Measurements from ENCODE around the gene CCDC91.

The CCDC91 gene

DNA sequence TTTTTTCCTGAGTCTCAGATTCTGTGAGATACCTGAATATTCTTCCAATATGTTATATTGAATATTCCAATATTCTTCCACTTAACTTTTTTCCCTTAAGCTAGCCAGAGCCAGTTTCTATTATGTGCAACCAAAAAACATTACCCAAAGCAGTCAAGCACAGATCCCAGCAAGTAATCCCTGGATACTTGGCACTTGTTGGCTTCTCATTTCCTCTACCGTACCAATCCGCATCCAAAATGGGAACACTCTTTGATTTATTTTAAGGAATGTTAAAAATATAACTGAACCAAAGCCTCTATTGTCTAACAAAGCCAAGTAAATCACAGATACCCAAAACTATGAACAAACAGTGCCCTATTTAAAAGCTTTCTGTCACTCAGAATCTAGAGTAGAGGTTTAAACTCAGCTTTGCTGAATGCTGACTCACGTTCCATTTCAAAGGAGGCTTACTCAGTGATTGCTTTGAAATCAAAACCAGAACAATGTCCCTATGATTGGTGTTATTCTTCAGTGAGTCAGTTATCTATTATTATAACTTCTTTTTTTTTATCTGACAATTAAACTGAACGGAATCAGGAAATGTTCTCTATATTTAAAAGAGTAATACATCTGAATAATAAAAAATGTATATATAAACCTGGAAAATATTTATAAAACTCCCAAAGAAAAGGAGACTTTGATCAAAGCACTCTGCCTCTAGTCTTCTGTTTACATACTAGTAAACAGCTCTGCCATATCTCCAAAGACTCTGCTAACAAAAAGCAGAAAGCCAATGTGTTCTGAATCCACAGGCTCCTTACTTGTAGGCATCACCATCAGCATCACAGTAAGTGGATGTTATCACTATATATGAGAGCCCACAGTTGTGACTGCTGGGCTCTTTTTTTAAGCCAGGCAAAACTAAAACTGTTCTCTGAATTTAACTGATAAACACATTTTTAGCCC, 360.8 kb downstream of the CCDC91 start:
- DNase-seq: no peak

DNA sequence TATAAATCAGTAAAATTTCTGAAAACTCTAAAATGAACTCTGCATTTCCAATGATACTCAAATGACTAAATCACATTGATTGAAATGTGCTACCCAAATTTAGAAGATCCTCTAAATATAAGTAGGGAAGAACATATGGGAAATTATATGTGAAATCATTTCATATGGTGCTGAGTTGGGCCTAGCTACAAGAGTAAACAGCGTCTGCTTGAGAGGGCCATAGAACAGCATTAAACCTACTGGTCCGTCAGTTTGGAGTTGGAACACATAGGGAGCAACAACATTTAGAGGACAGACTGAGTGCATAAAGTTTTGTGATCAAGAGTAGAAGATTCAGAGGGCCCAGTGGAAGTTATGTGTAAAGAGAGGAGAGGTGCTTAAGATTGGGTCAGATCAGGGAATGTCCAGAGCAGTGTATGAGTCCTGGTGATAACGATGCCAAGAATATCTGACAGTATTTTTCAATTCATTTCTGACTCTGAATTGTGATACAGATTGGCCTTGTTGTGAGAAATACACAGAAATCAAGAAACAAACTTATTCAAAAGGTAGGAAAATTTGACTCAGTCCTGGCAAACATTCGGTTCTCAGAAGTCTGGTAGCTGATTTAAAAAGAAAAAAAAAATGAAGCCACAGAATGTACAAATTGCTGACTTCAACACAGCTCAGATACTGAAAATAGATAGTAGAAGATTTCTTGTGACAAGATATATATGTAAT, 362.2 kb downstream of the CCDC91 start:
- no peak for DNase-seq

DNA sequence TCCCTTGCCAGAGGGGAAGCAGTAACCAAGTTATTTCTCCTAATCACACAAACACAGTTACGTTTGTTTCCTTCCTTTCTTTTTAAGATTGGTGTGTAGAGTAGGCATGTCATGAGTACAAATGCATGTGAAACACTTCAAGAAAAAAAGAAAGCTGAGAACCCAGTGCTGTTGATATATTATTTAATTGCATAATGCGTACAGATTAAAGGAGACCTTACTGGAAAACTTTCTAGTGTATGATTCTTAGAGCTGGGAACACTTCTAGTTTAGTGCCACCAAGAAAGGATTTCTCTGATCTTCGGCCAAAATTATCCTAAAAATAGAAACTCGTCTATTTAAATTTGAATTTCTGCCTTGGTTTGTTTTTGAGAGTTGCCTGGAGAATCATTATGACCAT, 365.5 kb downstream of the CCDC91 start:
- DNase-seq: no peak

DNA sequence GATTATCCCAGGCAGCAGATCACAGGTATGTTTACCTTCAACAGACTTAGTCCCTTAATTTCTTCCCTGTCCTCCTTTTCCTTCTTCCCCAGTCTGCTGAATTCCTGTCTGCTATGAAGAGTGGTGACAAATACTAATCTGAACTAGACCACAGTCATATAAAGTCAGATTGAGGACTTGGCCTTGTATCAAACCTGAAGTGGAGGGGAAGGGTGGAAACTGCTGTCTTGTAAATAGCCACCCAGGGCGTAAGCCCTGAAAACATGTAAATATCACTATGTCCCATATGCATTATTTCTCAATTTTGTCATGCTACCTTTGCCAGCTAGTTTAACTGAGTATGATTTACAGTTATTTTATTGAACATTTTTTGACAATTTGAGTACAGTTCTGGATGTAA, 368.0 kb downstream of the CCDC91 start:
- DNase-seq: no peak

DNA sequence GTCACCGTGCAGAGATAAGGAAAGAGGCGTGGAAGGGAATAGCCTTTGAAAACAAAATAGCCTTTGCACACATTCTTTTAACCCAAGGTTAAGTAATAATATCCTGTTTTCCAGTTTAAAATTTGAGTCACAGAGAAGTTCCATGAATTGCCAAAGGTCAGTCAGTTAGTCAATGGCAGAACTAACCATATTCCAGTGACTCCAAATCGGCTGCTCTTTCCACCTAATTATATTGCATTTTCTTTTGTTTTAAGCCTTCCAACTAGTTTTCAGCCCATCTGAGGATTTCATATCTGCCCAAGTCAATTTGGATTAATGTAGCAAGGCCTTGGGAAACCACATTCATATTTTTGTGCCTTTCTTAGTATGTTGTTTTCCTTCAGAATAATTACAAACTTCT, 373.0 kb downstream of the CCDC91 start:
- no peak for DNase-seq

DNA sequence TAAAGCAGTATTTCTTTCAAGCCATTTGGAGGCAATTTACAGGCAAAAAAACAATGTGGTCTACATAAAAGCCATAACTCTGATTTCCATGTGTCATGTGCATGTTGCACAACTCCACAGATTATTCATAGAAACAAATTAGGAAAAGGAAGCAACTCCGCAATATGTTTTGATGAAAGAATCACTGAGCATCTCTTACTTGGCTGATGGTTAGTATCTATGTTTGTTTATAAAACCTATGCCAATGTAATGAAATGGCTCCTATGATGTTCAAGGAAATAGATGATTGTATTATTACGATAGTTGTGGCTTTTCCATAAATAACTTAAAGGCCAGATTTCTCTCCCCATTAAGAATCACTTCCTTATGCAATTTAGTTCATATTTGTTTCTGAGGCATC, 373.7 kb downstream of the CCDC91 start:
- no peak for DNase-seq

DNA sequence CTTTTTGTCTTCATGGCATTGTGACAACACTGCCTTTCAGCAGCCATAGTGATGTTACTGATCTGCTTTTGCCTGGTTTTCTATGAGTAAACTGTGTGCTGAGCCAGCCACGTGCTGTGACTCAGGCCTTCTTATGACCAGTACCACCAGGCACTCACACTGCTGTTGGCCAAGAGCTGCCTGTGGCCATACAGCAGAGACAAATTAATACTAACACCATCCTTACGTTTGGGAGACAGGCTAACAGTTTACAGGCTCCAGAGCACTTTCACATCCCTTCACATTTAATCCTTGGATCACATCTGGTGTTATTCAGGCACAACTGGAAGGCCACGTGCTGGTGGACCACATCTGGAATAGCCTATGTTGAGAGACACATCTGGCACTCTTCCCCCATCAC, 377.9 kb downstream of the CCDC91 start:
- no peak for DNase-seq

DNA sequence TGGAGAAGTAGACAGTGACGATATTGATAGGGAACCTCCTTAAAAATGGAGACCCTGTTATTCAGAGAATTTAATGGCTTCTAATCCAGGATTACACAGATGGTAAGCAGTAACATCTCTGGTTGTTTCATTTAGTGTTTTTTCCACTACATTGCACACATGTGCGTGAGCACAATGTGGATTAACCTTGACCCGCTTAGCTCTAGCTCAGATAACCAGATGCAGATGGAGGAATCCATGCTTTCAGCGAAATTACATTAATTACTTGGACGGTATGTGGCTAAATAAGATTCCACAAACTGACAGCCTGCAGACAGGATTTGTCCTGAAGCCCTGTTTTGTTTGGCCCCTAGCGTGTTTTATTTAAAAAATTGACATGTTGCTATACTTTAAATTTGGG, 378.4 kb downstream of the CCDC91 start:
- no peak for DNase-seq

DNA sequence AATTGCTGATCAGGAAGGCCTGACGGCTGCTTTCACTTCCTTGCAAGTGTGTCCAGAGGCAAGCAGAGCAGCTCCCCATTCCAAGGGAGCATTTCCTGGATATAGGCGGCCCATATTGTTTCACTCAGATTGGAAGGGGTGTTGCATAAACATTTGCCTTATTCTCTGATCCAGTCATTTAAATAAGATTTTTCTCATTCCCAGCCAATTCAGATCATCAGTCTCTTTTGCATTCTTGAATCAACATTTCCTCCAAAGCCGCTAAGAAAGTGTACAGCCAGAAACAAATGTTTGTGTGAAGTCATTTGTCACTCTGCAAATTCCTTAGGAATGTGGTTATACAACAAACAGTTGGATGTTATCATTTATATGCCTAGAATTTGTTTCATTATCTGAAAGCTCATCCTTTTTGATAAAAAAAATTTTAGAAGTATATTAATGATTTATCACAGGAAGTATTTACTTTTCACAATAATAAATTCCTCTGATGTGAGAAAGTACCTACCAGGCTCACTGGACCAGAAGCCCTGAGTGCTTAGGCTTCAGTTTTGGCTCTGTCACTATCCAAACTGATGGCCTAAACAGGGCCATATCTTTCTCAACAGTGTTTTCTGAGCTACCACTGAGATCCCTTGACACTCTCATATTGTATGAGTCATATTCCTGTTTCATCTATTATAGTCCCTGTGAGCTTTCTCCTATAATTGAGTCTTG, 379.6 kb downstream of the CCDC91 start:
- DNase-seq: no peak

DNA sequence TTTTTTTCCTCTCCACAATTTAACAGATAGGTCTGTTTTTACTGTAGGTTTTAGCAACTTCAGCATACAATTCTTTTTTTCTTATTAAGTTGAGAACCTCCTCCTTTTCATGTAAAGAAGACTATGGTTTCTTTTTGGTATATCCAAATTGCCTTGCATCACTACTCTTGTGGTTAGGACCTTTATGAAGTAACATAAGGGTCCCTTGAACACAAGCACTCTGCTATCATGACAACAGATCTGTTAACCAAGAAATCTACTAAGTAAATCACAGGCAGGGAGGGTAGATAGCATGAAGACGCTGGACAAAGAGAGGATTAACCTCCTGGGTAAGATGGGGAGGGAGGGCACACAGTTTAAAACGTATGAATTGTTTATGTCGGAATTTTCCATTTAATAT, 380.6 kb downstream of the CCDC91 start:
- no peak for DNase-seq

DNA sequence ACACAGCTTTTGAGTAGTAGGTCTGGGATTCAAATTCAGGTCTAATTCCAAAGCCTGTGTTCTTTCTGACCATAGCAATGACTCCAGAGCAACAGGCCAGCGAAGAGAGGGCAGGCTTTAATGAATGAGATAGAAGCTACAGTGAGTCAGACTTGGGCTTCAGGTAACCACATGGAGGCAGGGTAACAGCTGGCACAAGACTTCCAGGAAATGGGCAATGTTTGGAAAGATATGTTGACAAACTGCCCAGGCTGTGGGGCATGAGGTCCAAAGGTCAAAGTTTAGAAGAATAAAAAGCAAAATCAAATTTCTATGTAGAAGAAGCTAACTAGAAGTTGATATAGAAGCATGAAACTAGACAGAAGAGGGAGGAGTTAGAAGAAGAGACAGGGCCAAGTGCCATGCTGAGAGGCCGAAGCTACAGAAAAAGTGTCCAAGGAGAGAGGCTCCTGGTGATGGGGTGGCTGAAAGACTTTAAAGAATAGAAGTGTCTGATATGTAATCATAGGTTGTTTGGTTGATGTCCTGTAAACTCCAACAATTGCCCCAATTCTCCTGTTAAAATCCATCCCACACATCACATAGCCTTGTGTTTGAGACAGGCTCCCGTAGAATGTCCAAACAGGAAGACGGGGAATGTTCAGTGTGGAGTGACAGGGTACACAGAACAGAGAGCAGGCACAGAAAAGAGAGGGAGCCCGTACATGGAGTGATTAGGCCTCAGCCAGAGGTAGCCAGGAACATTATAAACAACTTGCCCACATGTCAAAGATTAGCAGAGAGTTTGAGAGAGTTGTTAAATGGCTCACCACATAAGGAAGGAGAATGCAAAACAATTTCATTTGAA, 384.7 kb downstream of the CCDC91 start:
- DNase-seq: no peak

DNA sequence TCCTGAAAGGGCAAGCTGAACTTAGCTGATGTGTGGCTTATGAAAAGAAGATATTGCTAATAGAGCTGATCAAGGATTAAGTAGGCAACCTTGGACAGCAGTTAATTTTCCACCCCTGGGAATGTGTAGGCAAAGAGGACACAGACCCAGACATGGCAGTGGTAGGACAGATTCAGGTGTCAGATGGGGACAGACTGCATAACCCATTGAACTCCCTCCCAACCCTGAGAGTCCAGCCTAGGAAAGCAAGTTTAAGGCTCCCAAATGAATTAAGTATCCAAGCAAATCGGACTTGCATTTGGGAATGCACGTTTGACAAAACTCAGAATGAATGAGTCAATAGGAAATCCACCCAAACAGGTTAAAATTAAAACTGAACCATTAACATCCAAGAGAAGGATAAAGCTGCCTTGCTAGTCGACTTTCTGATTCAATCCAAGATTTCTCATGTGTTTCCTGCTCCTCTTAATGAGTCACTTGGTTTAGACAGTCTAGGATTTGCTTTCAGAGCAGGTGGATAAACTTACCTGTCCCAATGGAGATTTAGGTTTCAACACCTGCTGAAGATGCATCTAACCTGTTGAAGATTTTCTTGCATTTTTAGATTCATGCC, 385.4 kb downstream of the CCDC91 start:
- no peak for DNase-seq

DNA sequence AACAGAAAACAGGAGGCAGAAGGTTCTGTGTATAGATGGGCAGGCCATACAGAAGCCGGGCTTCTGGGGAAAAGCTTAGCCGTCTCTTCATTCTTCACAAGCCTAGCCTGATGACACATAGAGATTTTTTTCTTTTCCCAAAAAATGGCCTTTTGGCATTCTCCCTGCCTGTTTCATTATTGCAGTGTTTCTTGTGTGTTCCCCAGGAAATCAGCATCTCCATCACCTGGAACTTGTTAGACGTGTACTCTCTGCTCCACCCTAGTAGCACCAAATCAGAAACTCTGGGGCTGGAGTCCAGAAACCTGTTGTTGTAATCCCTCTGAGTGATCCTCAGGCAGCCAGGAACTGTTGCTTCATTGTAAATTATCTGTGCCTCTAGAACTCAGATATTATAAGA, 388.1 kb downstream of the CCDC91 start:
- DNase-seq: no peak

DNA sequence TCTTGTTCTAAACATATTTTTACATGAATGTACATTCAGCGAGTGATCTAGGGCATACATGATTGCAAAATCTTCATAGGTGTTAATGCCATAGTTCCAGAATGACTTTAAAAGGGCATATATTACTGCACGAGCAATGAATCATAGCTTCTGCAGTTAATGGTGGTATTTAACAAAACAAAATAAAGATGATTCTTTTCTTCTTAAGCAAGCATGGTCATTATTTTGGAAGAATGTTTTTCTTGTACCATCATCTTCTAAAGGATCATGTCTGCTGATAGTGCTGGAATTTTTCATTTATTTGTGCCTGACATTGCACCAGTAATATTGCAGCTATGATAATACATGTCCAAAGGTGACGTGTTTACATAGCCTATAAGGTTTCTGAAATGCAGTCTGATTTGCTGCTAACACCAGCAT, 388.6 kb downstream of the CCDC91 start:
- no peak for DNase-seq

DNA sequence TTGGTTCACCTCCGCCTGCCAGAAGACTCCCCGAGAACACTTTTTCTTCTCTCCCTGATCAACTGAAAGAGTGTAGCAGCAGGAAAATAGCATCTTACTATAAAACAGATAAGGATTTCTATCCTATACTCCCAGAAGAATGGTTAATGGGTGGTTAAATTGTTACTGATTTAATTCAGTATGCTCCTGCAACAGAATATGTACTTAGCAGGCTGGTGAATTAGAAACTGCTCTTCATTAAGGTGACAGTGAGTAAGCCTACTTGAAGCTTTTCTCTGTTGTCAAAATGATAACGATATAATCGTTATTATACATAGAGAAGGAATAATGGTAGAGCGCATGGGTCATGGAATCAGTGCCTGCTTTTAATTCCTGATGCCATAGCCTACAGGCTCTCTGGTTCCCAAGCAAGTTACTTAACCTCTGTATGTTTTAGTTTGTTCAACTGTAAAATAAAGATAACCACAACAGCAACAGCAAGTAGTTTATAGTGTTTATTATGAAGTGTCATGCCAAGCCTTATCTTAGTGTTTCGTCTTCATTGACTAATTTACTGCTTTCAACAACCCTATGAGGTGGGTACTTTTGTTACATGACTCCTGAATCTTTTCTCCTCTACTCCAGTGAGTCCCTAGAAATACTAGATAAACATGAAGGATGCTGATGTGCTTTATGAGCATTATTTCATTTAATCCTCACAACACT, 392.6 kb downstream of the CCDC91 start:
- no peak for DNase-seq

DNA sequence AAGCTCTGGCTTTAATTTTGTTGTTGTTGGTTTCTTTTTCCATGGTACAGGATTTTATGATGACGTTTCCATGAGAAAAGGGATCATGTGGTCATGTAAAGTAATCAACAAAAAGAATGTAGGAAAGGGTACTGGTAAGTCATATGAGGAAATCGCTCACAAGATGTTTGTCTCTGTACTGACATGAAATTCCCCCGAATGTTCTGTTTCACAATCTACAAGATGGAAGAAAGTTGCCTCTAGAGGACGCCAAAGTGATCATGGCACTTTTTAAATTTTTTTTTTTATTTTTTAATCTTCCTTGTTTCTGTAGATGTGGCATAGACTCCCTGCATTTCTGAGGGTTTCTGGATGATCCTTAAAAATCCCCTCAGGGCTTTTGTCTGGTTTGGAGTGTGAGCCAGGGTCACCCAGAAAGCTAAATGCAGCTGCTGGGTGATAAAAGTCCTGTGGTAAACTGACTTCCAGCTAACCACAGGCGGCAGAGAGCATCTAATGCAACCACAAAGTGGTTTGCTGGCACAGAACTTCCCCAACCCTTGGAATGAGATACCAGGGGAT, 393.5 kb downstream of the CCDC91 start:
- no peak for DNase-seq

DNA sequence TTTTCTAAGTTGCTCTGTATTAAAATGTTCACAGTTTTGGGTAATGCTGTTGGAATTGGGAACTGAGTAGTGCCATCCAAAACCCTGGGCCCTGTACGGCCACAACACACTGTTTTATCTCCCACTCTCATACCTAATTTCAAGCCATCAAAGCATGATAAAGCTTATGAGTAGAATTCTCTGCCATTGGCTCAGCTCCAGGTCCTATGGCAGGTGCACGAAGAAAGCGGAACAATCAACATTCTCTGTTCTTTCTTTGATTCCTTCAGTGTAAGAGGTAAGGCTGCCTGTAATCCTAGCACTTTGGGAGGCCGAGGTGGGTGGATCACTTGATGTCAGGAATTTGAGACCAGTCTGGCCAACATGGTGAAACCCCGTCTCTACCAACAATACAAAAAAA, 394.9 kb downstream of the CCDC91 start:
- no peak for DNase-seq

DNA sequence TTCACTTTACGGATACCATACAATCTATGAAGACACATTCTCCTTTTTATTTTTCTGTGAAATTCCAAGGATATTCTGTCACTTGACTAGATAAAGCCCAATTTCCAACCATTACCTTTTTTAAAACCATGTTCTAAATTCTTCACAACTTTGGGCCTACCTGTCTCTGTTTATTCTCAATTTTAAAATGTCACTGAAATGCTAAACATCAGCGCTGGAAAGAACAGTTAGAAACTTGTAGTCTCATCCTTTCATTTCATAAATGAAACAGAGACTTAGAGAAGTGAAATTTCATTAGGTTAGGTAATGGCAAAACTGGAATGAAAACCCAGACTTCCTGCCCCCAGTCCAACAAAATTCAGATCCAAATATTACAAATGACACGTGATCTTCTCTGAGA, 396.2 kb downstream of the CCDC91 start:
- DNase-seq: no peak

DNA sequence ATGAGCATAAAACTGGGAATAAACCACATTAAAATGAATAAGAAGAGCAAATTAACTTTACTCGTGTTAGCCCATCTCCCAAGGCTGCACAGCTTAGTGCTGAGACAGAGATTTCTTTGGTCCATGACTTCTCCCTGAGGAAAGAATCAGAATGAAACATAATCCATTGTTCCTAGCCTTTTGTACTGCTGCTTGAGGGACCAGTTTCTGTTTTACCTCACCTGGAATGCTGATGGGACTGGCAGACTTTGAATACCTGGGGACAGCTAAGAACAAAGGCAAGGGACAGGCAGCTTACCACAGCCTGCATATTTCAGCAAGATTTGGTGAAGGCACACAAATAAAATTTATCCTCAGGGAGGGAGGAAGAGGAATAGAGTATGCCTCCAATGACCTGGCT, 401.6 kb downstream of the CCDC91 start:
- DNase-seq: no peak

Data from NCI-H2081 treated with DMSO at 0.1 percent for 48 hours (cell line).